ENCODE results near the gene PATL2.

DNA sequence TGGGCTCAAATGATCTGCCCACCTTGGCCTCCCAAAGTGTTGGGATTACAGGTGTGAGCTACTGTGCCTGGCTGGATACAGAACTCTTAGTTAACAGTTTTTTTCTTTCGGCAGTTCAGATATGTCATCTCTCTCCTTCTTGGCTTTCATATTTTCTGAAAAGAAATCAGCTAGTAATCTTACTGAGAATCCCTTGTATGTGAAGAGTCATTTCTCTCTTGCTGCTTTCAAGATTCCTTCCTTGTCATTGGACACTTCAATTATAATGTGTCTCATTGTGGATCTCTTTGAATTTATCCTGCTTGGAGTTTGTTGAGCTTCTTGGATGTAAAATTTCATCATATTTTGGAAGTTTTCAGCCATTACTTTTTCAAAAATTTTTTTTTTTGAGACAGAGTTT, 42.2 kb upstream of the PATL2 start:
- TF ChIP-seq, protein P1, sequence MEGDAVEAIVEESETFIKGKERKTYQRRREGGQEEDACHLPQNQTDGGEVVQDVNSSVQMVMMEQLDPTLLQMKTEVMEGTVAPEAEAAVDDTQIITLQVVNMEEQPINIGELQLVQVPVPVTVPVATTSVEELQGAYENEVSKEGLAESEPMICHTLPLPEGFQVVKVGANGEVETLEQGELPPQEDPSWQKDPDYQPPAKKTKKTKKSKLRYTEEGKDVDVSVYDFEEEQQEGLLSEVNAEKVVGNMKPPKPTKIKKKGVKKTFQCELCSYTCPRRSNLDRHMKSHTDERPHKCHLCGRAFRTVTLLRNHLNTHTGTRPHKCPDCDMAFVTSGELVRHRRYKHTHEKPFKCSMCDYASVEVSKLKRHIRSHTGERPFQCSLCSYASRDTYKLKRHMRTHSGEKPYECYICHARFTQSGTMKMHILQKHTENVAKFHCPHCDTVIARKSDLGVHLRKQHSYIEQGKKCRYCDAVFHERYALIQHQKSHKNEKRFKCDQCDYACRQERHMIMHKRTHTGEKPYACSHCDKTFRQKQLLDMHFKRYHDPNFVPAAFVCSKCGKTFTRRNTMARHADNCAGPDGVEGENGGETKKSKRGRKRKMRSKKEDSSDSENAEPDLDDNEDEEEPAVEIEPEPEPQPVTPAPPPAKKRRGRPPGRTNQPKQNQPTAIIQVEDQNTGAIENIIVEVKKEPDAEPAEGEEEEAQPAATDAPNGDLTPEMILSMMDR (IDR thresholded peaks at IDR 0.05): no peak
- no peak for TF ChIP-seq POLR2A (IDR thresholded peaks at IDR 0.05)

Measured in testis (tissue), 2 donors.